Frontal cortex (tissue), 1 donor: ENCODE results near the gene SEC14L3. TPM values are rescaled to one million over a fixed set of nuclear protein-coding genes. Genes with fewer than 3 reads are reported as not detected.

ENCODE experiments used
- small RNA-seq: library from RNA; depleted of rRNA; stranded (forward); fragments of <200 nt; gene quantifications from one replicate; pipeline ENCODE3, GENCODE V24; 2014
- total RNA-seq: library from RNA; depleted of rRNA; stranded (reverse); fragments of >200 nt; gene quantifications from one replicate; pipeline ENCODE4 v1.2.3, GENCODE V29; 2014

SEC14L3 gene
- total RNA-seq, 1 donor from 2014 or later = not detected

Small RNA genes lying within 50 kb of the gene (small RNA-seq; reads per million reads assigned to genes)
- gene AC004832.3 (not detected), gene RNU6-564P (not detected)

Other genes starting within 250 kb of the SEC14L3 start
- gene LIF, start 225.3 kb downstream of the SEC14L3 start, total RNA-seq = not detected
- 0.41 TPM for gene OSM, start 205.2 kb downstream of the SEC14L3 start, total RNA-seq
- 2.4 TPM for gene CASTOR1, start 182.5 kb downstream of the SEC14L3 start, total RNA-seq
- 10.6 TPM for gene TBC1D10A, start 145.1 kb downstream of the SEC14L3 start, total RNA-seq
- gene SF3A1, start 115.1 kb downstream of the SEC14L3 start, total RNA-seq = 13.9 TPM
- 5.3 TPM for gene CCDC157, start 115.0 kb downstream of the SEC14L3 start, total RNA-seq
- gene RNF215, start 84.6 kb downstream of the SEC14L3 start, total RNA-seq = 22.4 TPM
- 6.5 TPM for gene SEC14L2, start 75.0 kb downstream of the SEC14L3 start, total RNA-seq
- gene MTFP1, start 46.2 kb downstream of the SEC14L3 start, total RNA-seq = 0.41 TPM
- gene SEC14L4, start 33.7 kb upstream of the SEC14L3 start, total RNA-seq = not detected
- 0.82 TPM for gene SEC14L6, start 74.7 kb upstream of the SEC14L3 start, total RNA-seq
- gene GAL3ST1, start 102.6 kb upstream of the SEC14L3 start, total RNA-seq = 1.2 TPM
- gene PES1, start 119.9 kb upstream of the SEC14L3 start, total RNA-seq = 52.2 TPM
- 11.0 TPM for gene TCN2, start 135.2 kb upstream of the SEC14L3 start, total RNA-seq
- gene SLC35E4, start 163.8 kb upstream of the SEC14L3 start, total RNA-seq = 6.5 TPM
- 21.2 TPM for gene DUSP18, start 195.9 kb upstream of the SEC14L3 start, total RNA-seq
- 19.2 TPM for gene OSBP2, start 222.9 kb upstream of the SEC14L3 start, total RNA-seq